ENCODE data around the gene PLIN4.

DNA sequence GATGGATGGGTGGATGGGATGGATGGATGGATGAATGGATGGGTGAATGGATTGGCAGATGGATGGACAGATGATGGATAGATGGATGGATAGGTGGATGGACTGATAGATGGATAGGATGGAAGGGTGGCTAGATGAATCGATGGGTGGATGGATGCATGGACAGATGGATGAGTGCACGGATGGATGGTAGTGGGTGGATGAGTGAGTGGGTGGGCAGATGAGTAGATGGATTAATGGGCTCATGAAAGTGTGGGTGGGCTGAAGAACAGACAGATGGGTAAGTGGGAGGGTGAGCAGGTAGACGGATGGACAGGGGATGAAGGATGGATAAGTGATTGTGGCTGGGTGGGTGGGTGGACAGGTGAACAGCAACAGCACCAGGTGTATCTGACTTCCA lies 35.5 kb upstream of the PLIN4 start:
- TF ChIP-seq CTCF (IDR thresholded peaks at IDR 0.05 in 2 of 3, conservative IDR thresholded peaks at IDR 0.05 in 1 of 3; ENCODE audit: control insufficient read depth in 2 of 3, extremely low read depth in 1 of 3, insufficient read depth in 1 of 3, low read depth in 3 of 3, low read length in 3 of 3) (no peak), RFX5 (IDR thresholded peaks at IDR 0.05; ENCODE audit: low read depth, low read length) (no peak), YY1 (IDR thresholded peaks at IDR 0.05; ENCODE audit: low read depth, low read length) (no peak)
- TF ChIP-seq, protein P1, sequence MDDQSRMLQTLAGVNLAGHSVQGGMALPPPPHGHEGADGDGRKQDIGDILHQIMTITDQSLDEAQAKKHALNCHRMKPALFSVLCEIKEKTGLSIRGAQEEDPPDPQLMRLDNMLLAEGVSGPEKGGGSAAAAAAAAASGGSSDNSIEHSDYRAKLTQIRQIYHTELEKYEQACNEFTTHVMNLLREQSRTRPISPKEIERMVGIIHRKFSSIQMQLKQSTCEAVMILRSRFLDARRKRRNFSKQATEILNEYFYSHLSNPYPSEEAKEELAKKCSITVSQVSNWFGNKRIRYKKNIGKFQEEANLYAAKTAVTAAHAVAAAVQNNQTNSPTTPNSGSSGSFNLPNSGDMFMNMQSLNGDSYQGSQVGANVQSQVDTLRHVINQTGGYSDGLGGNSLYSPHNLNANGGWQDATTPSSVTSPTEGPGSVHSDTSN (IDR thresholded peaks at IDR 0.05; ENCODE audit: insufficient replicate concordance, low read depth, low read length) = no peak
